ENCODE measurements around the gene DENND2C.

DNA sequence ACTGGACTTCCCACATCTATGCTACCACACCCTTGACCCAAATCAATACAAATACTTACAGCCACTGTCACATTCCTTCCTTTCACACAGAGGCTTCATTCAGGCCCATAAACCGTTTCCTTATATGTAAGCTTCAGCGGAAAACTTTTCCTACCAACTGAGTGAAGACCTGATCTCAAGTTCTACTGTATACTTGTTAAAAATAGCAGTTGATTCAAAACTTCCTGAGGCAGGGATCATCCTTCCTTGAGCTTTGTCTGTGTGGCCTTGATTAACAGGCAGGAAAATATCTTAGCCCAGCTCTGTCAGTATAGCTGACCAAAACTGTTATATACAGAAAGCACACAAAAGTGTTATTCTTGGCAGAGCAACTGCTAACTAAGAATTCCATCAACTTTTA is 42.7 kb downstream of the DENND2C start:
- TF ChIP-seq, protein P1, sequence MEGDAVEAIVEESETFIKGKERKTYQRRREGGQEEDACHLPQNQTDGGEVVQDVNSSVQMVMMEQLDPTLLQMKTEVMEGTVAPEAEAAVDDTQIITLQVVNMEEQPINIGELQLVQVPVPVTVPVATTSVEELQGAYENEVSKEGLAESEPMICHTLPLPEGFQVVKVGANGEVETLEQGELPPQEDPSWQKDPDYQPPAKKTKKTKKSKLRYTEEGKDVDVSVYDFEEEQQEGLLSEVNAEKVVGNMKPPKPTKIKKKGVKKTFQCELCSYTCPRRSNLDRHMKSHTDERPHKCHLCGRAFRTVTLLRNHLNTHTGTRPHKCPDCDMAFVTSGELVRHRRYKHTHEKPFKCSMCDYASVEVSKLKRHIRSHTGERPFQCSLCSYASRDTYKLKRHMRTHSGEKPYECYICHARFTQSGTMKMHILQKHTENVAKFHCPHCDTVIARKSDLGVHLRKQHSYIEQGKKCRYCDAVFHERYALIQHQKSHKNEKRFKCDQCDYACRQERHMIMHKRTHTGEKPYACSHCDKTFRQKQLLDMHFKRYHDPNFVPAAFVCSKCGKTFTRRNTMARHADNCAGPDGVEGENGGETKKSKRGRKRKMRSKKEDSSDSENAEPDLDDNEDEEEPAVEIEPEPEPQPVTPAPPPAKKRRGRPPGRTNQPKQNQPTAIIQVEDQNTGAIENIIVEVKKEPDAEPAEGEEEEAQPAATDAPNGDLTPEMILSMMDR (IDR thresholded peaks at IDR 0.05), result no peak
- no peak for TF ChIP-seq EP300 (IDR thresholded peaks at IDR 0.05)

All from sigmoid colon (tissue), 4 donors.